ENCODE measurements around the gene ZC3H11A.

GRCh38 chr1:203751051-203751450 lies 44.4 kb upstream of the ZC3H11A start:
- TF ChIP-seq ELF1 (IDR thresholded peaks at IDR 0.05) = no peak
- TF ChIP-seq CTCF (IDR thresholded peaks at IDR 0.05) = no peak
- no peak for TF ChIP-seq TAF1 (IDR thresholded peaks at IDR 0.05; ENCODE audit: borderline replicate concordance, low read depth, low read length)
- TF ChIP-seq TCF12 (IDR thresholded peaks at IDR 0.05) = no peak
- no peak for TF ChIP-seq RFX5 (IDR thresholded peaks at IDR 0.05; ENCODE audit: low read length)
- no peak for TF ChIP-seq EP300 (IDR thresholded peaks at IDR 0.05; ENCODE audit: borderline replicate concordance in 1 of 2, low read depth in 1 of 2, low read length in 1 of 2)
- TF ChIP-seq EZH2phosphoT487 (IDR thresholded peaks at IDR 0.05; ENCODE audit: borderline replicate concordance, low read depth) = no peak
- no peak for TF ChIP-seq MAX (IDR thresholded peaks at IDR 0.05; ENCODE audit: low read depth)
- TF ChIP-seq NRF1 (IDR thresholded peaks at IDR 0.05; ENCODE audit: low read depth, low read length) = no peak
- no peak for TF ChIP-seq RAD21 (IDR thresholded peaks at IDR 0.05; ENCODE audit: low read length)
- no peak for TF ChIP-seq GABPA (IDR thresholded peaks at IDR 0.05; ENCODE audit: low read depth)
- TF ChIP-seq ZBTB33 (IDR thresholded peaks at IDR 0.05; ENCODE audit: borderline replicate concordance, low read depth) = no peak
- TF ChIP-seq SIN3A (IDR thresholded peaks at IDR 0.05; ENCODE audit: borderline replicate concordance, low read depth, low read length) = no peak
- no peak for TF ChIP-seq POLR2AphosphoS5 (IDR thresholded peaks at IDR 0.05; ENCODE audit: low read depth, low read length)

Data from SK-N-SH (cell line).